SIG-M5 (cell line): ENCODE data around the gene ARID2.
A peak's percentile ranks its signal among the peaks of the same experiment; 100 is the strongest.

ENCODE experiments used
- DNase-seq: peaks from one replicate; lab custom pipeline; 2025; lab: John Stamatoyannopoulos, UW

ARID2 gene

GRCh38 chr12:45729233-45730083 is at the start of gene ARID2:
TSS of gene ARID2 (plus strand) at chr12:45729706. CDS start at chr12:45729837, 131 bp downstream.
- peak; percentile 23 for DNase-seq

- no peak for DNase-seq
Measured at GRCh38 chr12:45680362-45680761, 49.1 kb upstream of the ARID2 start.

GRCh38 chr12:45681465-45681864 is 48.0 kb upstream of the ARID2 start:
- DNase-seq = no peak

GRCh38 chr12:45685680-45686079 is 43.8 kb upstream of the ARID2 start:
- DNase-seq = no peak

- DNase-seq = no peak
Measured at GRCh38 chr12:45687081-45688015, 42.2 kb upstream of the ARID2 start.

- DNase-seq = no peak
Measured at GRCh38 chr12:45688183-45688582, 41.3 kb upstream of the ARID2 start.

GRCh38 chr12:45695035-45695434 is 34.5 kb upstream of the ARID2 start:
- DNase-seq = no peak

GRCh38 chr12:45695606-45696005 is 33.9 kb upstream of the ARID2 start:
- DNase-seq = no peak

- no peak for DNase-seq
Measured at GRCh38 chr12:45696049-45696448, 33.5 kb upstream of the ARID2 start.

- DNase-seq = no peak
Measured at GRCh38 chr12:45697371-45697770, 32.1 kb upstream of the ARID2 start.

GRCh38 chr12:45701296-45701695 is 28.2 kb upstream of the ARID2 start:
- no peak for DNase-seq

GRCh38 chr12:45703942-45704341 is 25.6 kb upstream of the ARID2 start:
- no peak for DNase-seq

- DNase-seq = no peak
Measured at GRCh38 chr12:45704968-45705367, 24.5 kb upstream of the ARID2 start.

GRCh38 chr12:45705404-45705803 is 24.1 kb upstream of the ARID2 start:
- DNase-seq = no peak

- DNase-seq = no peak
Measured at GRCh38 chr12:45707241-45707857, 22.2 kb upstream of the ARID2 start.

- no peak for DNase-seq
Measured at GRCh38 chr12:45708363-45708762, 21.1 kb upstream of the ARID2 start.

- no peak for DNase-seq
Measured at GRCh38 chr12:45708901-45709300, 20.6 kb upstream of the ARID2 start.

- DNase-seq = no peak
Measured at GRCh38 chr12:45712319-45712718, 17.2 kb upstream of the ARID2 start.

- DNase-seq = no peak
Measured at GRCh38 chr12:45713078-45713477, 16.4 kb upstream of the ARID2 start.

- DNase-seq = no peak
Measured at GRCh38 chr12:45718306-45718705, 11.2 kb upstream of the ARID2 start.

GRCh38 chr12:45720069-45720468 is 9.4 kb upstream of the ARID2 start:
- no peak for DNase-seq

- DNase-seq = no peak
Measured at GRCh38 chr12:45721369-45721768, 8.1 kb upstream of the ARID2 start.
